CD14-positive monocyte (primary cell): ENCODE measurements around the gene XXYLT1. TPM values are rescaled to one million over a fixed set of nuclear protein-coding genes. Genes with fewer than 3 reads are reported as not detected.

Experiments
- DNase-seq, 3 donors: peaks; one replicate each; pipeline ENCODE4 v3.0.0-alpha.2; 2011 to 2022
- H2AFZ ChIP-seq: 2 replicates; pipeline ENCODE4 v1.6.0; 2012; ENCODE audit warnings: mild to moderate bottlenecking, low read depth, low read length, inconsistent platforms; ENCODE audit not compliant: insufficient read depth, poor library complexity, severe bottlenecking
- H3K27ac ChIP-seq, 2 donors: 1 replicate in 1 of 2; 2 replicates in 1 of 2; pipeline ENCODE4 v1.5.1; 2012 to 2013; ENCODE audit warnings: low read length in 2 of 2, control low read depth in 1 of 2, inconsistent platforms in 1 of 2, low read depth in 1 of 2, mild to moderate bottlenecking in 1 of 2
- H3K27me3 ChIP-seq, 2 donors: one replicate each; pipeline versions ENCODE4 v1.6.0 to v1.6.1; 2011 to 2013; ENCODE audit warnings: low read length in 2 of 2; ENCODE audit not compliant: control insufficient read depth in 2 of 2, insufficient read depth in 2 of 2
- H3K36me3 ChIP-seq, 2 donors: replicated peaks in 1 of 2; 1 replicate in 1 of 2; 2 replicates in 1 of 2; pipeline versions ENCODE4 v1.5.1 to v1.6.1; 2012 to 2013; ENCODE audit warnings: low read length in 2 of 2, control low read depth in 1 of 2, inconsistent platforms in 1 of 2, mild to moderate bottlenecking in 1 of 2; ENCODE audit not compliant: insufficient read depth in 2 of 2, control insufficient read depth in 1 of 2
- H3K4me1 ChIP-seq, 2 donors: 1 replicate in 1 of 2; 2 replicates in 1 of 2; pipeline versions ENCODE4 v1.5.1 to v1.6.1; 2012 to 2013; ENCODE audit warnings: low read length in 2 of 2, control low read depth in 1 of 2, inconsistent platforms in 1 of 2, mild to moderate bottlenecking in 1 of 2, moderate library complexity in 1 of 2; ENCODE audit not compliant: insufficient read depth in 2 of 2, control insufficient read depth in 1 of 2
- H3K4me2 ChIP-seq: replicated peaks from 2 replicates; pipeline ENCODE3; 2012; ENCODE audit warnings: low read length, moderate library complexity, mild to moderate bottlenecking; ENCODE audit not compliant: poor library complexity, severe bottlenecking; ENCODE audit errors: extremely low read depth
- H3K4me3 ChIP-seq, 3 experiments: fragments of 200-600 bp in 1 of 3; sonication (generic) in 1 of 3; replicated peaks in 1 of 3; 1 replicate in 2 of 3; 2 replicates in 1 of 3; pipeline ENCODE4 v1.5.1; 2011 to 2013; ENCODE audit warnings: low read length in 3 of 3, mild to moderate bottlenecking in 3 of 3, control low read depth in 2 of 3, low read depth in 2 of 3, inconsistent platforms in 1 of 3, moderate library complexity in 1 of 3
- H3K79me2 ChIP-seq: 2 replicates; pipeline ENCODE4 v1.6.0; 2012; ENCODE audit warnings: mild to moderate bottlenecking, control low read depth, inconsistent platforms, low read length, moderate library complexity; ENCODE audit not compliant: insufficient read depth
- H3K9ac ChIP-seq: 2 replicates; pipeline ENCODE4 v1.6.0; 2017; ENCODE audit warnings: low read length, mild to moderate bottlenecking; ENCODE audit not compliant: insufficient read depth, poor library complexity, severe bottlenecking
- H3K9me3 ChIP-seq, 2 donors: replicated peaks in 1 of 2; 1 replicate in 1 of 2; 2 replicates in 1 of 2; pipeline versions ENCODE4 v1.5.1 to v1.6.1; 2012 to 2013; ENCODE audit warnings: low read length in 2 of 2, control low read depth in 1 of 2; ENCODE audit not compliant: control insufficient read depth in 1 of 2, insufficient read depth in 1 of 2
- H4K20me1 ChIP-seq: 2 replicates; pipeline ENCODE4 v1.6.0; 2012; ENCODE audit warnings: mild to moderate bottlenecking, low read length, control low read depth, moderate library complexity; ENCODE audit not compliant: insufficient read depth
- H3K27ac Mint-ChIP-seq, 7 donors: one replicate each; pipeline ENCODE4 v1.8.0; 2020; ENCODE audit warnings: mild to moderate bottlenecking in 7 of 7, mixed read lengths in 7 of 7, moderate library complexity in 6 of 7, inconsistent platforms in 2 of 7
- H3K27me3 Mint-ChIP-seq, 3 donors: one replicate each; pipeline ENCODE4 v1.8.0; 2021 to 2022; ENCODE audit warnings: low read depth in 3 of 3, mild to moderate bottlenecking in 3 of 3, mixed read lengths in 3 of 3, moderate library complexity in 3 of 3, inconsistent platforms in 1 of 3
- H3K36me3 Mint-ChIP-seq, 2 donors: one replicate each; pipeline ENCODE4 v1.8.0; 2020; ENCODE audit warnings: mixed read lengths in 2 of 2, inconsistent platforms in 1 of 2, mild to moderate bottlenecking in 1 of 2
- H3K4me1 Mint-ChIP-seq: one replicate; pipeline ENCODE4 v1.8.0; 2020; ENCODE audit warnings: mild to moderate bottlenecking, mixed read lengths
- H3K4me3 Mint-ChIP-seq, 2 donors: one replicate each; pipeline ENCODE4 v1.8.0; 2020; ENCODE audit warnings: mild to moderate bottlenecking in 2 of 2, mixed read lengths in 2 of 2, moderate library complexity in 1 of 2
- H3K9me3 Mint-ChIP-seq, 7 donors: one replicate each; pipeline ENCODE4 v1.8.0; 2020 to 2022; ENCODE audit warnings: mixed read lengths in 7 of 7, mild to moderate bottlenecking in 6 of 7, moderate library complexity in 6 of 7, inconsistent platforms in 2 of 7
- WGBS: methylation state at CpG from one replicate; pipeline ENCODE4 v1.1.5; 2013; ENCODE audit warnings: missing lambda C conversion rate; ENCODE audit not compliant: insufficient coverage; 5-methylcytosine and 5-hydroxymethylcytosine counted together
- intact Hi-C, 2 donors: fragments of 100-400 bp; cut with micrococcal nuclease; formaldehyde crosslinking; loops; one replicate each; pipeline versions ENCODE4 v1.15.0 to v1.15.1; 2023
- polyA plus RNA-seq, 3 donors: library from polyadenylated mRNA; depleted of rRNA in 1 of 3; unstranded in 2 of 3; stranded (reverse) in 1 of 3; fragments of 300-500 nt in 2 of 3; fragments of >200 nt in 1 of 3; fragmentation: Illumina TruSeq in 2 of 3; gene quantifications; 1 replicate in 2 of 3; 2 replicates in 1 of 3; pipeline ENCODE4 v1.2.3, GENCODE V29; 2012 to 2021
- TF ChIP-seq, protein P1 (sequence below): fragments of 200-600 bp; IDR thresholded peaks from one replicate; pipeline ENCODE4 v1.8.0; 2022; ENCODE audit warnings: antibody characterized with exemption, mild to moderate bottlenecking

The XXYLT1 gene
- polyA plus RNA-seq, 3 donors: 11.8 to 13.5 (median 13.2) TPM

- peaks cover 9% of the 10 kb centered on the region for H3K4me1 Mint-ChIP-seq
- intact Hi-C loops: loop anchor here in 1 of 2 donors (10.0 kb wide), 1 partner anchor 145 kb away; no protein-coding TSS in a partner anchor
Observed at GRCh38 chr3:195249858-195250464, 21.0 kb downstream of the XXYLT1 start.

DNA sequence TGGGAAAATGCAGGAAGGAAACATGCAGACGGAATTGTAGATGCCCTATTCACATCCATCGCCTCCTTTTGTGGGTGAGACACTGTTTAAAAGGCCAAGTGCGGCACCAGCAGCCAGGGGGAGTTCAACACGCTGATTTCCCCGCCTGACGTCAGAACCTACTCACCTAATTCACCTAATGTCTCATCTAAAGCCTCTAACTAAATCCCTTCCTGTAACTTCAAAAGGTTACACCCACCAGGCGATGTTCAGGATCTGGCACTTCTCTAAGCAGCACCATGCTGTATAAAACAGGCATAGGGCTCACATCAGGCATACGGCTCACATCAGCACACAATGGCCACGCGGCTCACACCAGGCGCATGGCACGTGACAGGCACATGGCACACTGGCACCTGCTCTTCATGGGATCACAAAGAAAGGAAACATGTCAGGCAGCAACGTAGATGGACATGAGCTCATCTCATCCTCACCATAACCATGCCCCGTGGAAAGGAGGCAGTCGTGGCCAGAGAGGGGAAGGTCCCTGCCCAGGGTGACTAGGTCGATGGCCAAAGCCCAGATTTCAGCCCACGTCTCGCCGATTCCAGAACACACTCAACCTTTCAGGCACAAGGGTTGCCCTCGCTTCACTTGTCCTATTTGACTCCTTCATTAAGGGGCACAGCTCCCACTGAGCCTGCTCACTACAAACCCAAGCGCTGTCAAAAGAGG, 21.7 kb downstream of the XXYLT1 start:
- Histone ChIP-seq H3K27me3 (no peaks in the 10 kb centered on the region), H3K9ac (no peak overlapping the region), H4K20me1 (peaks cover 8% of the 10 kb centered on the region), H3K79me2 (peaks cover under 1% of the 10 kb centered on the region), H3K4me3 (no peak overlapping the region), H3K27ac (no peak overlapping the region), H3K4me1 (no peaks in the 10 kb centered on the region), H2AFZ (no peak overlapping the region), H3K4me2 (no peak overlapping the region), H3K9me3 (no peaks in the 10 kb centered on the region), H3K36me3 (peaks cover 0 to 16% of the 10 kb centered on the region in 2 donors)
- Mint-ChIP-seq H3K4me3 (no peak overlapping the region), H3K27ac (no peak overlapping the region), H3K27me3 (peaks cover 0 to 4% (median 3%) of the 10 kb centered on the region in 3 donors), H3K9me3 (peaks cover 0 to 3% (median 0%) of the 10 kb centered on the region in 7 donors), H3K4me1 (peaks cover 9% of the 10 kb centered on the region), H3K36me3 (peaks cover 12 to 32% of the 10 kb centered on the region in 2 donors)
- no peak for DNase-seq
- TF ChIP-seq, protein P1, sequence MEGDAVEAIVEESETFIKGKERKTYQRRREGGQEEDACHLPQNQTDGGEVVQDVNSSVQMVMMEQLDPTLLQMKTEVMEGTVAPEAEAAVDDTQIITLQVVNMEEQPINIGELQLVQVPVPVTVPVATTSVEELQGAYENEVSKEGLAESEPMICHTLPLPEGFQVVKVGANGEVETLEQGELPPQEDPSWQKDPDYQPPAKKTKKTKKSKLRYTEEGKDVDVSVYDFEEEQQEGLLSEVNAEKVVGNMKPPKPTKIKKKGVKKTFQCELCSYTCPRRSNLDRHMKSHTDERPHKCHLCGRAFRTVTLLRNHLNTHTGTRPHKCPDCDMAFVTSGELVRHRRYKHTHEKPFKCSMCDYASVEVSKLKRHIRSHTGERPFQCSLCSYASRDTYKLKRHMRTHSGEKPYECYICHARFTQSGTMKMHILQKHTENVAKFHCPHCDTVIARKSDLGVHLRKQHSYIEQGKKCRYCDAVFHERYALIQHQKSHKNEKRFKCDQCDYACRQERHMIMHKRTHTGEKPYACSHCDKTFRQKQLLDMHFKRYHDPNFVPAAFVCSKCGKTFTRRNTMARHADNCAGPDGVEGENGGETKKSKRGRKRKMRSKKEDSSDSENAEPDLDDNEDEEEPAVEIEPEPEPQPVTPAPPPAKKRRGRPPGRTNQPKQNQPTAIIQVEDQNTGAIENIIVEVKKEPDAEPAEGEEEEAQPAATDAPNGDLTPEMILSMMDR: no peak
- intact Hi-C loops: no loop called here
- WGBS: 96% methylated on average over 20 of the region's 21 CpGs

More at GRCh38 chr3:195249858-195250464, 21.0 kb downstream of the XXYLT1 start:
- Mint-ChIP-seq H3K36me3 (peaks cover 14 to 35% of the 10 kb centered on the region in 2 donors), H3K27me3 (peaks cover 0 to 4% (median 3%) of the 10 kb centered on the region in 3 donors), H3K4me3 (no peak overlapping the region), H3K27ac (peak overlapping the region in 1 of 7 donors; percentile 31), H3K9me3 (peaks cover 0 to 3% (median 0%) of the 10 kb centered on the region in 7 donors)
- Histone ChIP-seq H3K79me2 (peaks cover 5% of the 10 kb centered on the region), H3K36me3 (peaks cover 0 to 16% of the 10 kb centered on the region in 2 donors), H3K27ac (no peak overlapping the region), H3K4me3 (no peak overlapping the region), H3K4me1 (no peaks in the 10 kb centered on the region), H4K20me1 (peaks cover 8% of the 10 kb centered on the region), H3K4me2 (no peak overlapping the region), H2AFZ (no peak overlapping the region), H3K27me3 (no peaks in the 10 kb centered on the region), H3K9me3 (no peaks in the 10 kb centered on the region), H3K9ac (no peak overlapping the region)
- WGBS: 95% methylated on average over 8 of the region's 11 CpGs
- TF ChIP-seq, protein P1: no peak
- DNase-seq: no peak
